Femur (tissue), 1 donor: ENCODE results near the gene CELF4.

Experiments used
- DNase-seq: peaks from one replicate; pipeline ENCODE4 v3.0.0-alpha.2; 2017

CELF4 gene

GRCh38 chr18:37339701-37340215 is 225.8 kb downstream of the CELF4 start:
- DNase-seq = no peak

- DNase-seq = no peak
Measured at GRCh38 chr18:37336568-37337285, 228.9 kb downstream of the CELF4 start.

- DNase-seq = peak; percentile 28
Measured at GRCh38 chr18:37335409-37335736, 230.2 kb downstream of the CELF4 start.

DNA sequence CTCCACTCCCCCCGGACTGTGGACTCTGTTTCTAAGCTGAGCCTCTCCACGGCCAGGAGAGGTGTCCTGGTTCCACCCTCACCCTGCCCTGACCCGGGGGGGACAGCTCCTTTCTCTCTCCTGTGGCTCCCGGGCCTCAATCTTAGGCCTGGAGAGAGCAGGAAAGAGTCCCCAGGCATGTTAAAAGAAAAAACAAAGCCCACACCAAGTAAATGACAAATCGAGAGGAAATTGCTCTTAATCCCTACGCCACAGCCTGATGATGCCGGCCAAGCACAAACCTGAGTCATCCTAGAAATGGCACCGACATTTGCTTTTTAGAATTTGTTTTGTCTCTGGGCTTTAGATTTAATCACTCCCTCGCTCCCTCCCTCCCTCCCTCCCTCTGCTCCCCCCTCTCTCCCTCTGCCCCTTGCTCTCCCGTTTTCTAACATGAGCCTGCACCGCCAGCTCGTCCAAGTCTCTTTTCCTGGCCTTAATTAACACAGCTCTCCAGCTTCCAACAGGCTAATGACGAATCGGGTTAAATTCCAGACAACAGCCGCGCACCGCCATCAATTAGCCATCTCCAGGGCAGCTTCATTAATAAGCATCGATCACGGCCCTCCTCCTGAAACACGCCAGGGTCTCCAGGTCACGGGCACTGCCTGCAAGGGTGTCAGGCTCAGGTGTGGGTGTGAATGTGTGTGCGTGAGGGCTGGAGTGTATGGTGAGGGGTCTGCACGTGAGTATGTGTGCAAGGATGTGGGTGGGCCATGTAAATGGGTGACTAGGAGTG is 230.8 kb downstream of the CELF4 start:
- no peak for DNase-seq

GRCh38 chr18:37332628-37333420 is 232.8 kb downstream of the CELF4 start:
- no peak for DNase-seq

DNA sequence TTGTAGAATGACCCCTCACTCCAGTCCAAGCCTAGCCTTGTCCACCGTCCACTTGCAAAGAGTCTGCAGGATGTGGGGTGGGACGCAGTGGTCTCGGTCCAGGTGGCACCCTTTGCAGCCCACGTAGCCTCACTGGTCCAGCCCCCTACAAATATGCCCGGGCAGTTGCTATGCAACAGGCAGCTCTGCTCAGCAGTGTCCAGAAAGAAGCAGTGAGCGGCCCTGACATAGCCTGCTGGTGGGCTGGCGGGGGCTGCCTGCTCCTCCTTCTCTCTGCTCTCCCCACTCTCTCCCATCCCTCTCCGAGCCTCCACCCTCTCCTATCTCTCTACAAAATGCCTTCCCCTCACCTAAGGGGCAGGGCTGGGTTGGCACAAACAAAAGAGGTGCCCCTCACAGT is 233.4 kb downstream of the CELF4 start:
- DNase-seq = no peak

DNA sequence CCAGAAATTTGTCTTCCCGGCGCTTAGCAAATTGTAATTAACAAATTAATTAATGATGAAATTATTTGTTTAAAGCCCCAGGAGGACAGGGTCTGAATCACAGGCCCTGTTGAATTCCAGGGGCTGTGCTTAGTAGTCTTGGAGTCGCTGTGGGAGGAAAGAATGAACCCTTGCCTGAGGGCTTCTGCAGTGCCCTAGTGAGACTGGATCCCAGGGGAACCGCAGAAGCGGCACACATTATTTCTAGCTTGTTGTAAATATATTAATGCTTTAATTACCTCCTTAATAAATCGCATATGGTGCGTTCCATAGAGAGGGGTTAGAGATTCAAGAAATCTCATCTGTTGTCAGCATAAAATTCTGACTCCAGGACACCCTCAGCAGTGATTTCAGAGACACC is 235.4 kb downstream of the CELF4 start:
- DNase-seq = no peak

- DNase-seq = no peak
Measured at GRCh38 chr18:37328946-37329719, 236.5 kb downstream of the CELF4 start.

GRCh38 chr18:37327063-37327577 is 238.5 kb downstream of the CELF4 start:
- no peak for DNase-seq

DNA sequence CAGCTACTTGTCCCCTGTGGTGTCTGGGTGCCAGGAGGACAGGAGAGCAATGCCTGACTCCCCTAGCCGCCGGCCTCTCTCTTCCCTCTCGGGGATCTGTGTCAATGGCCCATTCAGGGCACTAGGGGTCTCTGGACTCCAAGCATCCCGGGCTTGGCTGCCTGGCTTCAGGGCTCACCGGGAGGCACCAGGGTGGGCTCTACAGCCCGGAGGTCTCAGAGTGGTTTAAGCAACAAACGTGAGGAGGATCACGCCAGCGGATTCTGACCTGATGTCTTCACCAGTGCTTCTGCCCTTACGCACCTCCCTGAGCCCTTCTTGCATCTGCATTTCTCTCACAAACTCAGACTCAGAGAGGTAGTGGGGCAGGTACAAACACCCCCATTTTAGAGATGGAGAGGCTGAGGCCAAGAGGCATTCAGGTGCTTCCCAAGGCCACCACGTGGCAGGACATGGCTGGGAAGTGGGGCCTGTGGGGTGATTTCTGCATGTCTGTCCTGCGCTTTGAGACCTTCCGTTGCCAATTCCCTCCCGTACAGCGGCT is 243.0 kb downstream of the CELF4 start:
- DNase-seq = peak; percentile 44

GRCh38 chr18:37321582-37322491 is 243.8 kb downstream of the CELF4 start:
- DNase-seq = no peak

DNA sequence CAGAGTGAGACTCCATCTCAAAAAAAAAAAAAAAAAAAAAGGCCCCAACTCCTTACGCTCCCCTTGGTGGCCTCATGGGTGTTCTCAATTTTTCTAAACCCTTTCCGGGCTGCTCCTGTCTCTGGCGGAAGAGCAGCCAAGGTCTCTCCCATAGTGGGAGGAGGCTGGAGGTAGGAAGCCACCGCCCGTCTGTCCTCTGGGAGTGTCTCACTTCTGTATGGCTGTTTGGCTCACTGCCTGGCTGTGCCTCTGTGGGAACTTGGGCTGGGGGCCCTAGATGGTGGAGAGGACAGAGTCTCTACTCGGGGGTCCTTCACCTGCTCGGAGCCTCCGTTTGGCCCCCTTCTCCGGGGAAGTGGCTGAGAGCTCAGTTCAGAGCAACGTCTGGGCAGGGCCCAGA is 245.3 kb downstream of the CELF4 start:
- no peak for DNase-seq

DNA sequence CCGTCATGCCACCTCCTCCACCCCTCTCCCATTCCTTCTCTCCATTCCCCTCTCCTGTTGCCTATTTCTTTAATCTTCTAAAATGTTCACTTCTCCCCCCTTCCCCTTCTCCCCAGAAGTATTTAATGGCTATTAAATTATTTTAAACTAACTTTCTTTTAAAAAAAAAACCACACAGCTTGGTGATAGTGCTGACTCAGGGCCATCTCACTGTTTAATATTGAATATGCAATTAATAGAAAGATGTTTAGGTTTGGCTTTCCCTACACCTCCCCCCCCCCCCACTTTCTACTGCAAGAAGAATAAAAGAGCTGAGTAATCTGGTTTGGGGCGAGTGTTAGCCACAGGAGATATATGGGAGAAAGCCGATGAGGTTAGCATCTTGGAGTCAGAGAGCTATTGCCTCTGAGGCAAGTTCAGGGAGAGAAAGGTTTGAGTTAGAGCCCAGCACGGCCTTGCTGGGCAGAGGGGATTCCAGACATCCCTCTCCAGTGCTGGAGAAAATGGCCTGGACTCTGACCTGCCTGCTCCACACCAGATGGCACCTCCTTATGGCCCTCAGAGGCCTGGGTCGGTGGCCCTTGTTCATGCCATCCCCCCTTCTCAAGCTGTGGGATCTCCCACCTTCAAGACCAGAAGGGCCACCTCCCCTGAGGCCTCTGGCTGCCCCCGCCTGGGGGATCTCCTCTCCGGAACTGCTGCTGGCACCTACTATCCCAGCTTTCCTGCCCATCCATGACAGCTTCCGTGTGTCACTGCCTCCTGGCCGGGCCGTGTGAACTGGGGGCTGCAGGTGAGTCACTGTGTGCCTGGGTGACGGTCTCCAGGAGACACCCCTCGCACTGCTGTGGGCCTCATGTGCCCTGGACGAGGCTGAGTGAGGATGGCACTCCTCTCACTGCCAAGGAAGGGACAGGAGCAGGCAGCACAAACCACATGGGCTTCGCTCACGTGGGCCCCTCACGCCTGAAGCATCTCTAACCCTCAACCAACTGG is 246.9 kb downstream of the CELF4 start:
- no peak for DNase-seq

GRCh38 chr18:37317486-37317885 is 248.1 kb downstream of the CELF4 start:
- no peak for DNase-seq

GRCh38 chr18:37316468-37316867 is 249.1 kb downstream of the CELF4 start:
- no peak for DNase-seq

GRCh38 chr18:37315935-37316334 is 249.7 kb downstream of the CELF4 start:
- no peak for DNase-seq

GRCh38 chr18:37314534-37314933 is 251.1 kb downstream of the CELF4 start:
- DNase-seq = no peak

GRCh38 chr18:37313624-37314023 is 252.0 kb downstream of the CELF4 start:
- DNase-seq = no peak

- DNase-seq = no peak
Measured at GRCh38 chr18:37309861-37310260, 255.7 kb downstream of the CELF4 start.

DNA sequence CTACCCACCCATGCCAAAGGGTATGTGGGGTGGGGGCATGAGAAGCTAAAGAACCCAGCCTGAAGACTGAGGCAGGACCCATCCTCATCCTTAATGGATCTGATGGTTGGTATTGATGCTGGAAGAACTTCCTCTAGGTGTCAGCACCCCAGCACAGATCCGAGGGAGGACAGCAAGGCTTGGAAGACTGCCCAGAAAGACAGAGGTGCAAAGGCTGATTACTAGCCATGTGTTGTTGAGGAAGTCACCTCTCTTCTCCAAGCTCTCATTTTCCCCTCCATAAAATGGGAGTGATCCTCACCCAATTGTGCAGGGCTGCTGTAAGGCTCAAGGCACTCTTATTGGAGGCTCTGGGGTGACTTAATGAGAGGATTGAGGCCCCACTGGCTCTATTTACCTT is 256.5 kb downstream of the CELF4 start:
- DNase-seq = no peak
